AG04449 (cell line): ENCODE measurements around the gene FFAR3.

Source experiments
- CTCF ChIA-PET: fragments of 350-600 bp; formaldehyde crosslinking; extraction: SDS; loops from one replicate; lab custom pipeline; 2021; ENCODE audit warnings: antibody characterized with exemption; lab: Yijun Ruan, JAX
- POLR2A ChIA-PET: fragments of 400-600, 350-600 bp; formaldehyde crosslinking; extraction: SDS; loops from one replicate; lab custom pipeline; 2020; ENCODE audit warnings: antibody characterized with exemption, inconsistent platforms; lab: Yijun Ruan, JAX
- DNase-seq: peaks from one replicate; pipeline ENCODE4 v3.0.0-alpha.2; 2010; ENCODE audit warnings: low read depth, low spot score
- H3K4me3 ChIP-seq: 2 replicates; pipeline ENCODE4 v1.5.1; 2011; ENCODE audit warnings: low read depth, mild to moderate bottlenecking, control low read depth, low read length
- CTCF ChIP-seq: IDR thresholded peaks from one replicate; pipeline ENCODE4 v1.5.1; 2011; ENCODE audit warnings: mild to moderate bottlenecking, moderate library complexity, low read length, control low read depth, inconsistent platforms; ENCODE audit not compliant: insufficient read depth; ENCODE audit errors: missing control alignments

FFAR3 gene

GRCh38 chr19:35392742-35393715 is 34.8 kb downstream of the FFAR3 start:
- ChIA-PET CTCF (no interaction called here), POLR2A (no interaction called here)
- no peak overlapping the region for H3K4me3 ChIP-seq
- no peak for DNase-seq
- no peak for TF ChIP-seq CTCF

GRCh38 chr19:35395382-35396199 is 37.3 kb downstream of the FFAR3 start:
- ChIA-PET POLR2A (interaction anchor here (0.7 kb wide), 1 partner anchor 21 kb away, joined by 3 read pairs; no protein-coding TSS in a partner anchor), CTCF (no interaction called here)
- H3K4me3 ChIP-seq = no peak overlapping the region
- no peak for DNase-seq
- no peak for TF ChIP-seq CTCF

- DNase-seq = no peak
- TF ChIP-seq CTCF = no peak
- CTCF ChIA-PET = no interaction called here
- POLR2A ChIA-PET = no interaction called here
- no peak overlapping the region for H3K4me3 ChIP-seq
These were observed 38.1 kb downstream of the FFAR3 start for GRCh38 chr19:35396240-35396885.

GRCh38 chr19:35397064-35397463 is 38.8 kb downstream of the FFAR3 start:
- DNase-seq = no peak
- ChIA-PET CTCF (no interaction called here), POLR2A (no interaction called here)
- no peak overlapping the region for H3K4me3 ChIP-seq
- no peak for TF ChIP-seq CTCF

- no peak for DNase-seq
- TF ChIP-seq CTCF = no peak
- no peak overlapping the region for H3K4me3 ChIP-seq
- ChIA-PET CTCF (no interaction called here), POLR2A (no interaction called here)
These were observed 40.3 kb downstream of the FFAR3 start for GRCh38 chr19:35398570-35398969.

- no peak overlapping the region for H3K4me3 ChIP-seq
- no peak for DNase-seq
- TF ChIP-seq CTCF = no peak
- ChIA-PET POLR2A (no interaction called here), CTCF (no interaction called here)
These were observed 41.0 kb downstream of the FFAR3 start for GRCh38 chr19:35399231-35399630.
